Loucy (cell line): Measurements from ENCODE around the gene AQP11.
"Not testable (repeated sequence)": the region's sequence is repeated elsewhere in the genome, so short reads cannot be mapped to it uniquely, and the experiment has no call there.

ENCODE experiments used
- H2AFZ ChIP-seq: fragments of 200-600 bp; sonication (generic); 2 replicates; pipeline ENCODE4 v1.6.0; 2016; ENCODE audit warnings: antibody characterized with exemption, mild to moderate bottlenecking, low read length, moderate library complexity
- H3F3A ChIP-seq: fragments of 200-600 bp; 2 replicates; pipeline ENCODE4 v1.6.0; 2016; ENCODE audit warnings: antibody characterized with exemption, low read depth, mild to moderate bottlenecking
- H3K27me3 ChIP-seq: fragments of 200-600 bp; sonication (generic); 2 replicates; pipeline ENCODE4 v1.6.1; 2014; ENCODE audit warnings: low read length, mild to moderate bottlenecking; ENCODE audit not compliant: insufficient read depth, poor library complexity, severe bottlenecking
- H3K36me3 ChIP-seq: fragments of 200-600 bp; sonication (generic); 2 replicates; pipeline ENCODE4 v1.6.1; 2016; ENCODE audit warnings: low read length; ENCODE audit not compliant: insufficient read depth
- H3K4me1 ChIP-seq: fragments of 200-600 bp; sonication (generic); 2 replicates; pipeline ENCODE4 v1.5.1; 2014; ENCODE audit warnings: low read length, mild to moderate bottlenecking; ENCODE audit not compliant: insufficient read depth, poor library complexity, severe bottlenecking
- H3K4me2 ChIP-seq: fragments of 200-600 bp; sonication (generic); 2 replicates; pipeline ENCODE4 v1.6.0; 2014; ENCODE audit warnings: antibody characterized with exemption, low read length, low read depth, mild to moderate bottlenecking; ENCODE audit not compliant: poor library complexity, severe bottlenecking
- H3K4me3 ChIP-seq: fragments of 200-600 bp; sonication (generic); 2 replicates; pipeline ENCODE4 v1.5.1; 2014; ENCODE audit warnings: low read length, mild to moderate bottlenecking, mixed read lengths; ENCODE audit not compliant: poor library complexity, severe bottlenecking
- H3K79me2 ChIP-seq: fragments of 200-600 bp; sonication (generic); 2 replicates; pipeline ENCODE4 v1.6.1; 2014; ENCODE audit warnings: low read length; ENCODE audit not compliant: insufficient read depth
- H3K9ac ChIP-seq: fragments of 200-600 bp; sonication (generic); 2 replicates; pipeline ENCODE4 v1.6.0; 2014; ENCODE audit warnings: mild to moderate bottlenecking, low read depth, low read length, moderate library complexity; ENCODE audit not compliant: poor library complexity, severe bottlenecking
- H3K9me2 ChIP-seq: fragments of 200-600 bp; sonication (generic); replicated peaks from 2 replicates; pipeline ENCODE4 v1.6.1; 2016; ENCODE audit warnings: low read depth, low read length, mixed read lengths
- H3K9me3 ChIP-seq: fragments of 200-600 bp; sonication (generic); 2 replicates; pipeline ENCODE4 v1.6.1; 2014; ENCODE audit warnings: mild to moderate bottlenecking, antibody characterized with exemption, low read length, low read depth; ENCODE audit not compliant: insufficient read depth
- H4K20me1 ChIP-seq: fragments of 200-600 bp; sonication (generic); 2 replicates; pipeline ENCODE4 v1.6.0; 2014; ENCODE audit warnings: antibody characterized with exemption, low read length, mild to moderate bottlenecking; ENCODE audit not compliant: insufficient read depth, poor library complexity, severe bottlenecking
- EZH2phosphoT487 ChIP-seq: fragments of 200-600 bp; IDR thresholded peaks from 2 replicates; pipeline ENCODE4 v1.6.1; 2018; ENCODE audit warnings: antibody characterized with exemption, mild to moderate bottlenecking, moderate library complexity, borderline replicate concordance
- TF ChIP-seq, protein P1 (sequence below): fragments of 200-600 bp; sonication (generic); conservative IDR thresholded peaks from 2 replicates; pipeline ENCODE4 v1.5.1; 2014; ENCODE audit warnings: mild to moderate bottlenecking, antibody characterized with exemption, low read length

The AQP11 gene

DNA sequence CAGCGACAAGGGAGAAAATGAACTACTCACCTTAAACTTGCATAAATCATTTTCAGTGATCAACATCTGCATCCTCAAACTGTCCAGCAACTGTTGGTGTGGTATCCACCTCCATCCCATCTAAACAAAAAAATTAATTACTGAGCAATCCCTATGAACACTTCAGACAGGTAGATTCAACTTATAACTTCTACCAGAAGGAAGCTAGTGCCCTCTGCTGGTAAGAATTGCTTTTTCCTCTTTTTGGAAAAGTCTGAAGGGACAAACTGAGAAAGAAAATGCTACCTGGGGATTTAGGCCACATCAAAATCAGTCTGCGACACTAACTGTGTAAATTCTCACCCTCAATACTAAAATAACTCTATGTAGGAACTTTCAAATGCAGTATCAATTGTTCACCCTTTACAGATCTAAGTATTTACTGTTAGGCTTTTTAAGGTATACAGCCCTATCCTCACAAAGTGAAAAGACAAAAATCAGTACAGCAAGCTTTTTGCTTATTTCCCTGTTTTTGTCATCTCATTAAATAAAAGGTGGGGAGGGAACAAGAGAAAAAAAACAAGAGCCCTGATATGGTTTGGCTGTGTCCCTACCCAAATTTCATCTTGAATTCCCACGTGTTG, 29.9 kb downstream of the AQP11 start:
- no peak overlapping the region for H3K4me3 ChIP-seq
- H3F3A ChIP-seq, result peaks cover 3% of the 10 kb centered on the region; the same call in 1 of the 2 replicates
- H3K9me2 ChIP-seq, result no peaks in the 10 kb centered on the region
- H2AFZ ChIP-seq, result no peak overlapping the region
- no peaks in the 10 kb centered on the region for H3K4me1 ChIP-seq
- no peak overlapping the region for H3K9ac ChIP-seq
- TF ChIP-seq, protein P1, sequence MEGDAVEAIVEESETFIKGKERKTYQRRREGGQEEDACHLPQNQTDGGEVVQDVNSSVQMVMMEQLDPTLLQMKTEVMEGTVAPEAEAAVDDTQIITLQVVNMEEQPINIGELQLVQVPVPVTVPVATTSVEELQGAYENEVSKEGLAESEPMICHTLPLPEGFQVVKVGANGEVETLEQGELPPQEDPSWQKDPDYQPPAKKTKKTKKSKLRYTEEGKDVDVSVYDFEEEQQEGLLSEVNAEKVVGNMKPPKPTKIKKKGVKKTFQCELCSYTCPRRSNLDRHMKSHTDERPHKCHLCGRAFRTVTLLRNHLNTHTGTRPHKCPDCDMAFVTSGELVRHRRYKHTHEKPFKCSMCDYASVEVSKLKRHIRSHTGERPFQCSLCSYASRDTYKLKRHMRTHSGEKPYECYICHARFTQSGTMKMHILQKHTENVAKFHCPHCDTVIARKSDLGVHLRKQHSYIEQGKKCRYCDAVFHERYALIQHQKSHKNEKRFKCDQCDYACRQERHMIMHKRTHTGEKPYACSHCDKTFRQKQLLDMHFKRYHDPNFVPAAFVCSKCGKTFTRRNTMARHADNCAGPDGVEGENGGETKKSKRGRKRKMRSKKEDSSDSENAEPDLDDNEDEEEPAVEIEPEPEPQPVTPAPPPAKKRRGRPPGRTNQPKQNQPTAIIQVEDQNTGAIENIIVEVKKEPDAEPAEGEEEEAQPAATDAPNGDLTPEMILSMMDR, result peak; percentile 76
- no peak for TF ChIP-seq EZH2phosphoT487
- H3K9me3 ChIP-seq, result no peaks in the 10 kb centered on the region
- peaks cover 58% of the 10 kb centered on the region; the same call in 1 of the 2 replicates for H3K36me3 ChIP-seq
- no peaks in the 10 kb centered on the region for H3K27me3 ChIP-seq
- no peak overlapping the region for H3K4me2 ChIP-seq
- no peaks in the 10 kb centered on the region for H3K79me2 ChIP-seq
- H4K20me1 ChIP-seq, result no peaks in the 10 kb centered on the region

DNA sequence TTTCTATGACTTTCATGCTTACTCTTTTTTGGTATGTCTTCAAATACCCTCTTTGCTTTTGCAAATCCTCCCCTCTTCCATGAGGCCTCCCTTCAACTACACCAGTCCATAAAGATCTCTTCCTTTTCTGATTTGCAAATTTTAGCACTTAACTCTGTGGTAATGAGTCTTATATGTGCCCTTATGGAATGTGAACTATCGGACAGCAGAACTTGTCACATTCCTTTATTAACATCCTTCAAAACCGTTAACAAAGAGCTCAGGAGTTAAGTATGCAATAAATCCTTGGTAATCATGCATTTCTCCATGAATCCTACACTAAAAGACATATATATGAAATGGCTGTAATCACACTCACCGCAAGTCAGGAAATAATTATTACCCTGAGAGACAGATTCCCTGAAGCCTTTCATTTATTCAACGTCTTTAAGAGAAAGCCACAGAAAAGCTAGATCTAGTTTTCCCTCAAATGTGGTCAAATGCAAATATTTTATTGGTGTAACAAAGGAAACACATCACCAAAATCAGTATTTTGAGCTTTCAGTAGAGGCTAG, 40.5 kb downstream of the AQP11 start:
- H2AFZ ChIP-seq, result no peak overlapping the region
- peaks cover 59% of the 10 kb centered on the region for H3K79me2 ChIP-seq
- no peak overlapping the region for H3K9ac ChIP-seq
- peak overlapping the region; percentile 61 for H3K4me2 ChIP-seq
- H3K9me2 ChIP-seq, result no peaks in the 10 kb centered on the region
- no peaks in the 10 kb centered on the region for H3K27me3 ChIP-seq
- peaks cover 43% of the 10 kb centered on the region for H3K4me1 ChIP-seq
- peak overlapping the region; percentile 22 for H3K4me3 ChIP-seq
- peaks cover 18% of the 10 kb centered on the region; the same call in 1 of the 2 replicates for H3K36me3 ChIP-seq
- no peaks in the 10 kb centered on the region for H3K9me3 ChIP-seq
- H3F3A ChIP-seq, result peaks cover 5% of the 10 kb centered on the region; the same call in 1 of the 2 replicates
- TF ChIP-seq, protein P1, result no peak
- TF ChIP-seq EZH2phosphoT487, result peak; percentile 41; the same call in 1 of the 2 replicates
- H4K20me1 ChIP-seq, result peaks cover 52% of the 10 kb centered on the region

DNA sequence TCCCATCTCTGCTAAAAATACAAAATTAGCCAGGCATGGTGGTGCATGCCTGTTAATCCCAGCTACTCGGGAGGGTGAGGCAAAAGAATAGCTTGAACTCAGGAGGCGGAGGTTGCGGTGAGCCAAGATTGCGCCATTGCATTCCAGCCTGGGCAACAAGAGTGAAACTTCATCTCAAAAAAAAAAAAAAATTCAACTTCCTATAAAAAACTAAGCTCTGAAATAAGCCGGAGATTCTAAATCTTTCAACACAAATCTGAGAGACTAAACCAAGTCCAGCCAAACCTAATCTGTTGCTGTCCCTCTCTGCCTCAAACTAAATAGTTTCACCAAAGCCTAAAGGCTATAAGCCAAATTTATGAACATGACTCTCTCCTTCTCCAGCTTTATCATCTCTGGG, 44.2 kb downstream of the AQP11 start:
- Histone ChIP-seq H4K20me1 (peaks cover 59% of the 10 kb centered on the region), H3K4me2 (peak overlapping the region; percentile 97), H3K79me2 (peaks cover 76% of the 10 kb centered on the region), H3K4me1 (peaks cover 56% of the 10 kb centered on the region), H3K9ac (peak overlapping the region; percentile 93), H3K4me3 (peak overlapping the region; percentile 100)
- H3K27me3 ChIP-seq, H2AFZ ChIP-seq, H3K36me3 ChIP-seq, H3K9me3 ChIP-seq, H3F3A ChIP-seq, H3K9me2 ChIP-seq: not testable (repeated sequence)
